DOHH2 (cell line): ENCODE measurements around the gene IFI44L.

Experiments used
- H3F3A ChIP-seq: fragments of 200-600 bp; sonication (generic), shearing (Covaris generic); 2 replicates; pipeline ENCODE4 v1.6.0; 2016; ENCODE audit warnings: antibody characterized with exemption, mild to moderate bottlenecking; ENCODE audit not compliant: control insufficient read depth, insufficient read depth
- H3K27ac ChIP-seq: fragments of 200-600 bp; sonication (generic); 2 replicates; pipeline ENCODE4 v1.5.1; 2014; ENCODE audit warnings: low read depth, mild to moderate bottlenecking, low read length, moderate library complexity
- H3K27me3 ChIP-seq: fragments of 200-600 bp; sonication (generic); 2 replicates; pipeline ENCODE4 v1.6.1; 2014; ENCODE audit warnings: mild to moderate bottlenecking, low read length, mixed read lengths; ENCODE audit not compliant: control insufficient read depth
- H3K36me3 ChIP-seq: fragments of 200-600 bp; sonication (generic); 2 replicates; pipeline ENCODE4 v1.6.1; 2014; ENCODE audit warnings: mild to moderate bottlenecking, low read length, moderate library complexity, mixed read lengths; ENCODE audit not compliant: control insufficient read depth
- H3K4me1 ChIP-seq: fragments of 200-600 bp; sonication (generic); 2 replicates; pipeline ENCODE4 v1.6.1; 2014; ENCODE audit warnings: mild to moderate bottlenecking, low read length, mixed read lengths; ENCODE audit not compliant: control insufficient read depth
- H3K4me2 ChIP-seq: fragments of 200-600 bp; sonication (generic); 2 replicates; pipeline ENCODE4 v1.6.0; 2014; ENCODE audit warnings: mild to moderate bottlenecking, low read length, moderate library complexity
- H3K4me3 ChIP-seq: fragments of 200-600 bp; sonication (generic); 2 replicates; pipeline ENCODE4 v1.5.1; 2014; ENCODE audit warnings: mild to moderate bottlenecking, low read length, mixed read lengths
- H3K79me2 ChIP-seq: fragments of 200-600 bp; sonication (generic); 2 replicates; pipeline ENCODE4 v1.6.1; 2014; ENCODE audit warnings: mild to moderate bottlenecking, low read length, mixed read lengths; ENCODE audit not compliant: control insufficient read depth
- H3K9me2 ChIP-seq: fragments of 200-600 bp; sonication (generic); replicated peaks from 2 replicates; pipeline ENCODE4 v1.6.1; 2014; ENCODE audit warnings: mild to moderate bottlenecking, low read length, mixed read lengths; ENCODE audit not compliant: control insufficient read depth
- H3K9me3 ChIP-seq: fragments of 200-600 bp; sonication (generic); 2 replicates; pipeline ENCODE4 v1.6.1; 2014; ENCODE audit warnings: antibody characterized with exemption, low read length, mixed read lengths; ENCODE audit not compliant: control insufficient read depth, insufficient read depth
- H4K20me1 ChIP-seq: fragments of 200-600 bp; sonication (generic); 2 replicates; pipeline ENCODE4 v1.6.0; 2014; ENCODE audit warnings: low read depth, mild to moderate bottlenecking, antibody characterized with exemption, low read length, moderate library complexity; ENCODE audit not compliant: control insufficient read depth, insufficient read depth
- EZH2phosphoT487 ChIP-seq: fragments of 200-600 bp; sonication (generic); IDR thresholded peaks from 2 replicates; pipeline ENCODE4 v1.6.1; 2017; ENCODE audit warnings: borderline replicate concordance, mild to moderate bottlenecking, antibody characterized with exemption, low read length, moderate library complexity, mixed read lengths
- TF ChIP-seq, protein P1 (sequence below): fragments of 200-600 bp; sonication (generic); IDR thresholded peaks from one replicate; pipeline ENCODE4 v1.5.1; 2014; ENCODE audit warnings: antibody characterized with exemption, mild to moderate bottlenecking, low read depth, low read length; ENCODE audit not compliant: poor library complexity, severe bottlenecking

The IFI44L gene

DNA sequence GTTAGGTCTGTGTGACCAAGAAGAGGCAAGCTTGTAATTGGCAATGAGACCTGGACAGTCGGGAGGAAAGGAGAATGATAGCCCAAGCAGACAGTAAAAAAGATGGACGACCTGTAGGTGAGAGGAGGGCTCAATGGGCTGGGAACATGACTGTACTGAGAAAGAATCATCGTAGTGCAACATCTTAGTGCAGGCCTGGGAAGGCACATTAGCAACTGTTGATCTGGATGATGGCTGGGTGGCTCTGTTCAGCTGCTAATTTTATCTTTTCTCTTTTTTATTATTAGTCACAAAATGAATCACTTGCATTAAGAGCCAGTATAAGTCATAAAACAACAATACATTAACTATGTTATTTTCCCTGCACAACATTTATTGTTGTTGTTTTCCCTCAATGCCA, 62.2 kb downstream of the IFI44L start:
- H3K4me2 ChIP-seq = no peak overlapping the region
- H3K36me3 ChIP-seq = no peaks in the 10 kb centered on the region
- no peaks in the 10 kb centered on the region for H3K9me3 ChIP-seq
- no peaks in the 10 kb centered on the region for H3F3A ChIP-seq
- H3K79me2 ChIP-seq = no peaks in the 10 kb centered on the region
- no peak overlapping the region for H3K27ac ChIP-seq
- no peaks in the 10 kb centered on the region for H3K4me1 ChIP-seq
- no peaks in the 10 kb centered on the region for H3K9me2 ChIP-seq
- no peak for TF ChIP-seq EZH2phosphoT487
- TF ChIP-seq, protein P1, sequence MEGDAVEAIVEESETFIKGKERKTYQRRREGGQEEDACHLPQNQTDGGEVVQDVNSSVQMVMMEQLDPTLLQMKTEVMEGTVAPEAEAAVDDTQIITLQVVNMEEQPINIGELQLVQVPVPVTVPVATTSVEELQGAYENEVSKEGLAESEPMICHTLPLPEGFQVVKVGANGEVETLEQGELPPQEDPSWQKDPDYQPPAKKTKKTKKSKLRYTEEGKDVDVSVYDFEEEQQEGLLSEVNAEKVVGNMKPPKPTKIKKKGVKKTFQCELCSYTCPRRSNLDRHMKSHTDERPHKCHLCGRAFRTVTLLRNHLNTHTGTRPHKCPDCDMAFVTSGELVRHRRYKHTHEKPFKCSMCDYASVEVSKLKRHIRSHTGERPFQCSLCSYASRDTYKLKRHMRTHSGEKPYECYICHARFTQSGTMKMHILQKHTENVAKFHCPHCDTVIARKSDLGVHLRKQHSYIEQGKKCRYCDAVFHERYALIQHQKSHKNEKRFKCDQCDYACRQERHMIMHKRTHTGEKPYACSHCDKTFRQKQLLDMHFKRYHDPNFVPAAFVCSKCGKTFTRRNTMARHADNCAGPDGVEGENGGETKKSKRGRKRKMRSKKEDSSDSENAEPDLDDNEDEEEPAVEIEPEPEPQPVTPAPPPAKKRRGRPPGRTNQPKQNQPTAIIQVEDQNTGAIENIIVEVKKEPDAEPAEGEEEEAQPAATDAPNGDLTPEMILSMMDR = no peak
- H4K20me1 ChIP-seq = no peaks in the 10 kb centered on the region
- H3K4me3 ChIP-seq = no peak overlapping the region
- no peaks in the 10 kb centered on the region; the same call in 1 of the 2 replicates for H3K27me3 ChIP-seq

DNA sequence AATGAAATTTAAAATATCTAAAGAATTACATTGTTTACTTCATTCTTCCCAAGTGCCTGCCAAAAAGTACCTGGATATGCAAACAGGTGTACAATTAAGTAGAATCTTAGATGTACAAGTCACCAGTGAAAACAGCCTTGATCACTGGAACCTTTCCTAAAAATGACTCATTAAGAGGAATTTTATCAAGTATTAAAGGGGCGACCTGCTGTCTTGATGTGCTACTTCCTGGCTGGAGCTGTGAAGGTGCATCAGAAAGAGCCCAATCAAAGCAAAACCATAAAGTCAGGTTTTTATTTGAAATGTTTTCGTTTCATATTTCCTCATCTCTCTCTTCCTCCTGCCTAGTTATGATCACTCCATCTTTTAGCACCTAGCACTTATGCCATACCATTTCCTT, 62.8 kb downstream of the IFI44L start:
- H3F3A ChIP-seq = no peaks in the 10 kb centered on the region
- H3K79me2 ChIP-seq = no peaks in the 10 kb centered on the region
- H3K27me3 ChIP-seq = no peaks in the 10 kb centered on the region; the same call in 1 of the 2 replicates
- H3K27ac ChIP-seq = no peak overlapping the region
- H3K4me2 ChIP-seq = no peak overlapping the region
- H3K4me3 ChIP-seq = no peak overlapping the region
- no peak for TF ChIP-seq EZH2phosphoT487
- TF ChIP-seq, protein P1 = no peak
- H4K20me1 ChIP-seq = no peaks in the 10 kb centered on the region
- no peaks in the 10 kb centered on the region for H3K4me1 ChIP-seq
- no peaks in the 10 kb centered on the region for H3K36me3 ChIP-seq
- no peaks in the 10 kb centered on the region for H3K9me3 ChIP-seq
- no peaks in the 10 kb centered on the region for H3K9me2 ChIP-seq

DNA sequence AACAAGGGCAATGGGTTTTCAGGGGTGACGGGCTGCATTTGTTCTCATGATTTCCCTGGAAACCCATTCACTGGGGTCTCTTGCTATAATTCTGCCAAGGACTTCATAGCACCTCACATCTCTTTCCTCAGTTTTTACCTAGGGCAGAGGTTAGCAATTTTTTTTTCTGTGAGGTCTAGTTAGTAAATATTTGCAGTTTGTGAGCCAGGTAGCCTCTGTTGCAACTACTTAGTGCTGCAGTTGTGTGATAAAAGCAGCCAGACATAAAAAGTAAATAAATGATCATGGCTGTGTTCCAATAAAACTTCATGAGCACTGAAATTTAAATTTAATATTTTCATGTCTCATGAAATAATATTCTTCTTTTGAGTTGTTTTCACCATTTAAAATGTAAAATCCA, 67.1 kb downstream of the IFI44L start:
- Histone ChIP-seq H3K36me3 (no peaks in the 10 kb centered on the region), H3K27ac (no peak overlapping the region), H3K4me2 (no peak overlapping the region), H3K4me1 (no peaks in the 10 kb centered on the region), H3K79me2 (no peaks in the 10 kb centered on the region), H3K4me3 (no peak overlapping the region), H3K27me3 (no peaks in the 10 kb centered on the region; the same call in 1 of the 2 replicates), H3F3A (no peaks in the 10 kb centered on the region), H4K20me1 (no peaks in the 10 kb centered on the region), H3K9me3 (no peaks in the 10 kb centered on the region), H3K9me2 (no peaks in the 10 kb centered on the region)
- no peak for TF ChIP-seq EZH2phosphoT487
- TF ChIP-seq, protein P1 = no peak

DNA sequence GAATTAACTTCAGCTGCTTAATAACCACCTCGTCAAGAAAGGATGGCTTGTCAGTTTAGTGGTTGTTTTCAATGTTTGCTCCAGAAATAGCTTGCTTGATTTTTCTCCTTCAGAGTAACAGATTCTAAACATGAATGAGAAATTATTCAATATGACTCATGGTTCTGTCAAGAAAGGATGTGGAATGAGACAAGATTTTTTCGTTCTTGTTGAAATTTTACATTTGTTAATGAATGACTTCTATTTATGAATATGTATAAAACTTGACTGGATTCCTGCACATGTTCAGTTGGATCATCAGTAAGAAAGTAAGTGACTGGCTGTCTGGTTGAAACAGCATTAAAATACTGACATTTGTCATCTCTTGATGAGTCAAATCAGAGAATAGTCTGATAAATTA, 67.7 kb downstream of the IFI44L start:
- Histone ChIP-seq H3K9me2 (no peaks in the 10 kb centered on the region), H3K36me3 (no peaks in the 10 kb centered on the region), H3K4me1 (no peaks in the 10 kb centered on the region), H3K4me3 (no peak overlapping the region), H4K20me1 (no peaks in the 10 kb centered on the region), H3K9me3 (no peaks in the 10 kb centered on the region), H3K4me2 (no peak overlapping the region), H3F3A (no peaks in the 10 kb centered on the region), H3K79me2 (no peaks in the 10 kb centered on the region), H3K27ac (no peak overlapping the region), H3K27me3 (no peaks in the 10 kb centered on the region; the same call in 1 of the 2 replicates)
- no peak for TF ChIP-seq EZH2phosphoT487
- TF ChIP-seq, protein P1 = no peak
